HCT116 (cell line): ENCODE measurements around the gene CDK9.

Source experiments
- CTCF ChIP-seq, 3 experiments: fragments of 200-600 bp in 1 of 3; sonication (generic) in 1 of 3; IDR thresholded peaks in 2 of 3; conservative IDR thresholded peaks in 1 of 3; 2 replicates each; pipeline ENCODE4 v1.5.1; 2012 to 2017; ENCODE audit warnings: low read depth in 2 of 3, low read length in 2 of 3, antibody characterized with exemption in 1 of 3, borderline replicate concordance in 1 of 3, control low read depth in 1 of 3, mild to moderate bottlenecking in 1 of 3, mixed read lengths in 1 of 3, mixed run types in 1 of 3, moderate library complexity in 1 of 3; ENCODE audit not compliant: insufficient read depth in 1 of 3
- REST ChIP-seq: IDR thresholded peaks from 2 replicates; pipeline ENCODE4 v1.6.1; 2012; ENCODE audit warnings: low read depth
- SIN3A ChIP-seq: IDR thresholded peaks from 2 replicates; pipeline ENCODE4 v1.6.1; 2012; ENCODE audit warnings: low read depth
- SRF ChIP-seq: IDR thresholded peaks from 2 replicates; pipeline ENCODE4 v1.6.1; 2012; ENCODE audit warnings: low read depth
- YY1 ChIP-seq: IDR thresholded peaks from 2 replicates; pipeline ENCODE4 v1.6.1; 2011; ENCODE audit warnings: low read length, low read depth, moderate library complexity, mild to moderate bottlenecking; ENCODE audit not compliant: insufficient replicate concordance; ENCODE audit errors: extremely low read depth

GRCh38 chr9:127818574-127818973 lies 32.7 kb downstream of the CDK9 start:
- no peak for TF ChIP-seq SIN3A
- TF ChIP-seq YY1: no peak
- TF ChIP-seq CTCF (IDR thresholded peaks at IDR 0.05 in 2 of 3, conservative IDR thresholded peaks at IDR 0.05 in 1 of 3; ENCODE audit: borderline replicate concordance in 1 of 3, insufficient read depth in 1 of 3, low read depth in 2 of 3, low read length in 2 of 3): no peak
- no peak for TF ChIP-seq SRF
- TF ChIP-seq REST: no peak
